HepG2 (cell line): ENCODE measurements around the gene C1R. TPM values are rescaled to one million over a fixed set of nuclear protein-coding genes. Genes with fewer than 3 reads are reported as not detected.

ENCODE experiments used
- ATAC-seq: fragments of 200-7000 bp; cut with Tn5 transposase; 3 replicates; pipeline ENCODE4 v1.9.1; 2020; ENCODE audit warnings: mild to moderate bottlenecking, moderate library complexity
- BruUV-seq: library from RNA; stranded (reverse); fragments of 400-500 nt; replicated peaks from 2 replicates; lab custom pipeline; 2021; lab: Mats Ljungman, UMichigan
- CTCF ChIA-PET: fragments of 300-600 bp; formaldehyde crosslinking; extraction: SDS; loops from one replicate; lab custom pipeline; 2021; ENCODE audit warnings: low total read pairs, inconsistent platforms, low intra/inter-chr PET ratio; lab: Yijun Ruan, JAX
- POLR2A ChIA-PET: fragments of 350-600 bp; sonication (Branson Sonifier 250); formaldehyde crosslinking; loops from one replicate; lab custom pipeline; 2020; ENCODE audit warnings: antibody characterized with exemption, inconsistent platforms; lab: Yijun Ruan, JAX
- DNase-seq: peaks from one replicate; pipeline ENCODE4 v3.0.0-alpha.2; 2015; ENCODE audit warnings: low spot score
- FAIRE-seq: peaks from 3 replicates; lab custom pipeline; 2011; peaks lifted over from hg19 to GRCh38; lab: Jason Lieb, UNC
- H2AFZ ChIP-seq: one replicate; pipeline ENCODE4 v1.6.1; 2011; ENCODE audit warnings: low read length, inconsistent platforms
- H3K27ac ChIP-seq: fragments of 300-600 bp; 3 replicates; pipeline ENCODE4 v1.8.0; 2011; ENCODE audit warnings: mixed run types, mild to moderate bottlenecking, mixed read lengths, low read length, inconsistent platforms; ENCODE audit not compliant: insufficient read depth; ENCODE audit errors: extremely low read length
- H3K27me3 ChIP-seq, 2 experiments: fragments of 200-600 bp in 1 of 2; 2 replicates in 1 of 2; 3 replicates in 1 of 2; pipeline versions ENCODE4 v1.6.0 to v1.8.0; 2011; ENCODE audit warnings: low read length in 2 of 2, mild to moderate bottlenecking in 2 of 2, moderate library complexity in 2 of 2, inconsistent platforms in 1 of 2; ENCODE audit not compliant: insufficient read depth in 2 of 2, control insufficient read depth in 1 of 2
- H3K36me3 ChIP-seq, 2 experiments: fragments of 200-600 bp in 1 of 2; replicated peaks in 1 of 2; 2 replicates in 1 of 2; 3 replicates in 1 of 2; pipeline versions ENCODE4 v1.5.1 to v1.8.0; 2011; ENCODE audit warnings: low read length in 2 of 2, inconsistent platforms in 1 of 2; ENCODE audit not compliant: insufficient read depth in 2 of 2, control insufficient read depth in 1 of 2
- H3K4me1 ChIP-seq: 2 replicates; pipeline ENCODE4 v1.5.1; 2012; ENCODE audit warnings: low read length, inconsistent platforms; ENCODE audit not compliant: insufficient read depth
- H3K4me2 ChIP-seq: 2 replicates; pipeline ENCODE4 v1.6.0; 2011; ENCODE audit warnings: low read depth, low read length, inconsistent platforms
- H3K4me3 ChIP-seq, 3 experiments: fragments of 200-600 bp in 1 of 3; sonication (generic), shearing (Covaris generic) in 1 of 3; replicated peaks in 1 of 3; 2 replicates each; pipeline ENCODE4 v1.5.1; 2011 to 2016; ENCODE audit warnings: low read length in 3 of 3, inconsistent platforms in 2 of 3, low read depth in 2 of 3, mild to moderate bottlenecking in 2 of 3, control low read depth in 1 of 3, mixed read lengths in 1 of 3; ENCODE audit not compliant: insufficient read depth in 1 of 3
- H3K79me2 ChIP-seq: one replicate; pipeline ENCODE4 v1.6.1; 2011; ENCODE audit warnings: low read length, inconsistent platforms; ENCODE audit not compliant: insufficient read depth
- H3K9ac ChIP-seq: 2 replicates; pipeline ENCODE4 v1.6.0; 2011; ENCODE audit warnings: mild to moderate bottlenecking, low read depth, low read length, inconsistent platforms; ENCODE audit not compliant: insufficient read depth
- H3K9me3 ChIP-seq: 2 replicates; pipeline ENCODE4 v1.5.1; 2012; ENCODE audit warnings: mild to moderate bottlenecking, low read length
- H4K20me1 ChIP-seq: 2 replicates; pipeline ENCODE4 v1.6.0; 2011; ENCODE audit warnings: inconsistent platforms, mild to moderate bottlenecking, low read length, moderate library complexity; ENCODE audit not compliant: insufficient read depth
- BCL6 ChIP-seq: IDR thresholded peaks from 2 replicates; pipeline ENCODE4 v1.6.1; 2016; ENCODE audit warnings: missing genetic modification reagents, missing compliant biosample characterization
- KDM4B ChIP-seq: sonication (generic); formaldehyde crosslinking; IDR thresholded peaks from 2 replicates; pipeline ENCODE4 v1.4.0; 2020; ENCODE audit warnings: missing genetic modification reagents
- NFATC3 ChIP-seq: sonication (generic); formaldehyde crosslinking; IDR thresholded peaks from 2 replicates; pipeline ENCODE4 v1.5.1; 2020; ENCODE audit warnings: mild to moderate bottlenecking, missing genetic modification reagents
- PCBP1 ChIP-seq: fragments of 200-400 bp; formaldehyde crosslinking; IDR thresholded peaks from 2 replicates; pipeline ENCODE4 v1.6.1; 2017; ENCODE audit warnings: mild to moderate bottlenecking, low read depth, low read length, borderline replicate concordance
- SOX5 ChIP-seq: IDR thresholded peaks from 2 replicates; pipeline ENCODE4 v1.6.1; 2016; ENCODE audit warnings: borderline replicate concordance
- SP140L ChIP-seq: sonication (generic); formaldehyde crosslinking; IDR thresholded peaks from 2 replicates; pipeline ENCODE4 v1.4.0; 2020; ENCODE audit warnings: missing genetic modification reagents, borderline replicate concordance
- ZKSCAN1 ChIP-seq: fragments of 150-350 bp; IDR thresholded peaks from 2 replicates; pipeline ENCODE4 v1.6.1; 2014; ENCODE audit warnings: low read length
- ZNF326 ChIP-seq: sonication (generic); formaldehyde crosslinking; IDR thresholded peaks from 2 replicates; pipeline ENCODE4 v1.4.0; 2020; ENCODE audit warnings: missing genetic modification reagents, borderline replicate concordance
- ZNF75D ChIP-seq: sonication (generic); formaldehyde crosslinking; IDR thresholded peaks from 2 replicates; pipeline ENCODE4 v1.8.1; 2023; ENCODE audit warnings: missing genetic modification reagents, mild to moderate bottlenecking, borderline replicate concordance
- WGBS: methylation state at CpG from one replicate; pipeline ENCODE4 v1.1.6; 2017; ENCODE audit warnings: low lambda C conversion rate; 5-methylcytosine and 5-hydroxymethylcytosine counted together
- in situ Hi-C: cut with HindIII; loops from 2 replicates; pipeline ENCODE4 v1.10.0; 2017; ENCODE audit warnings: low pct_unique_long_range_greater_than_20kb; ENCODE audit not compliant: extremely low pct_ligation_motif_present
- intact Hi-C: fragments of 100-400 bp; cut with micrococcal nuclease; formaldehyde crosslinking; loops from one replicate; pipeline ENCODE4 v1.10.0; 2022; ENCODE audit not compliant: unreplicated experiment
- polyA plus RNA-seq, 8 experiments: library from polyadenylated mRNA; depleted of rRNA in 3 of 8; stranded (reverse) in 7 of 8; unstranded in 1 of 8; fragments of >200 nt; fragmentation: Illumina TruSeq in 4 of 8; extraction: Trizol in 4 of 8; gene quantifications; 2 replicates each; pipeline versions ENCODE4 v1.2.1 to v1.2.3, GENCODE V29; 2011 to 2016; ENCODE audit warnings: low read depth in 4 of 8, missing spikeins in 1 of 8, mixed read lengths in 1 of 8; ENCODE audit not compliant: insufficient read depth in 1 of 8
- total RNA-seq, 5 experiments: library from RNA; depleted of rRNA; stranded (reverse); fragments of >200 nt; fragmentation: Illumina TruSeq; extraction: Trizol; gene quantifications; 2 replicates each; pipeline ENCODE4 v1.2.3, GENCODE V29; 2016; ENCODE audit warnings: low read depth in 1 of 5

Gene C1R
- total and polyA plus RNA-seq, 2 of the 13 experiments (the other 11 are each of a cell fraction or from before 2014, with no cell fraction given): 3.5 to 6.5 TPM

DNA sequence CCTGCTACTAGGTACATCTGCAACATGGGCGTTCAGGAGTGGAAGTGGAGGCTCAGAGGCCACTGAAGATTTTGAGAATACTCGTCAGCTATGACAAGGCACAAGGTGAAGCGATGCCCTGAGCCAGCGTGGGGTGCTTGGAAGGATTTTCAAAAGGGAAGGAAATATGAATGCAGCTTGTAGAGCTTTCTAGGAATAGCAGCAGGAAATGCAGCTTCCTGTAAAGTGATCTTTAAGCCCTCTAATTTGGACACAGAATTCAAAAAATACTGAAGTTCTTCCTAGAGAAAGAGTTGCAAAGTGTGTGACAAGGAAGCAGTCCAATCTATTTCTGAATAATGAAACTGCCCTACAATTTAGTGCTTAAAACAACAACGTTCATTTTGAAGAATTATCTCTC, 44.9 kb downstream of the C1R start:
- BruUV-seq: no TSS peak
- FAIRE-seq (no peak), DNase-seq (no peak), ATAC-seq (no peak)
- no peak for TF ChIP-seq ZNF326 (CRISPR knock-in tag)
- TF ChIP-seq SP140L: no peak
- peak; percentile 89 for TF ChIP-seq BCL6 (CRISPR knock-in tag)
- no peak overlapping the region for H3K4me3 ChIP-seq
- CTCF ChIA-PET: no interaction called here
- H3K9me3 ChIP-seq: no peaks in the 10 kb centered on the region
- WGBS: 26% methylated on average over 5 of the region's 5 CpGs
- no peaks in the 10 kb centered on the region for H3K36me3 ChIP-seq
- H3K9ac ChIP-seq: no peak overlapping the region
- H3K4me2 ChIP-seq: peak overlapping the region; percentile 41; the same call in 1 of the 2 replicates
- peaks cover 38% of the 10 kb centered on the region for H3K4me1 ChIP-seq
- intact Hi-C loops (no loop called here), in situ Hi-C loops (no loop called here)
- H2AFZ ChIP-seq: no peak overlapping the region
- H4K20me1 ChIP-seq: no peaks in the 10 kb centered on the region
- no peaks in the 10 kb centered on the region for H3K27me3 ChIP-seq
- H3K27ac ChIP-seq: no peak overlapping the region
- H3K79me2 ChIP-seq: no peaks in the 10 kb centered on the region
- POLR2A ChIA-PET: no interaction called here

DNA sequence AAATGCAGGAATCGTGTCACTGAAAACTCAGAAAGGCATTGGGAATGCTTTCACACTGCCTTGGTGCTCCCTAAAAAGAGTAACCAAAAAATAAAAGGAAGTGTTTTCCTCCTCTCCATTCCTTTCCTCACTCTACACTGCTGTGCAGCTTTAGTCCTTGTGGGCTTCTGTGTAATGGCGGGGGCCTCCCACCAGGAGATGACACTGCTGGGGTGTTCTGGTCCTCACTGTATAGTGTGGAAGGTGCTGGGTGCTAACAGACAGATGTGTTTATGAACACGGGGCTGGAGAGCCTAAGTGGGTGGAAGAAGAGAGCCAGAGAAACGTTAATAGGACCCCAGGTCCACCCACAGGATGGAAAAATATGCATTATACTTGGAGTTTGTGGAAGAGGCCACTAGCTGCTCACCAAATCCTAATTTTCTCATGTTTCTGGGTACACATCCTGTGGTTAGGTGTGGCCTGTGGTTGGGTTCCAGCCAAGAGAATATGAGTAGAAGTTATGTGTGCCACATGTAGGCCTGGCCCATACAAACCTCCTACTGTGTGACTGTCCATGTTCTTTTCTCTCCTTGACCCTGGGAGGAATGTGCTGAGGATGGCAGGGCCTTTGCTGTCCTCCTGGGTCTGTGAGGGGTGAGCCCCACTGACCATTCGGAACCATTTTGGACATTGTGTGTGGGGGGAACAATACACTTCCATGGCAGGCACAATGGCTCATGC, 45.7 kb downstream of the C1R start:
- FAIRE-seq (no peak), ATAC-seq (peak; percentile 88), DNase-seq (no peak)
- CTCF ChIA-PET: no interaction called here
- no peak overlapping the region for H3K4me3 ChIP-seq
- H3K4me2 ChIP-seq: no peak overlapping the region; the same call in 1 of the 2 replicates
- in situ Hi-C loops: no loop called here
- no peak for TF ChIP-seq ZNF75D (CRISPR knock-in tag)
- 0 out of 2 replicates have a peak, but pooled peaks have one; percentile 56 for TF ChIP-seq ZKSCAN1
- TF ChIP-seq KDM4B (CRISPR knock-in tag): no peak
- TF ChIP-seq NFATC3 (CRISPR knock-in tag): no peak
- no peak for TF ChIP-seq PCBP1
- TF ChIP-seq SOX5 (CRISPR knock-in tag): no peak
- no peaks in the 10 kb centered on the region for H3K27me3 ChIP-seq
- H3K36me3 ChIP-seq: no peaks in the 10 kb centered on the region
- no peak overlapping the region for H2AFZ ChIP-seq
- H3K79me2 ChIP-seq: no peaks in the 10 kb centered on the region
- peaks cover 38% of the 10 kb centered on the region for H3K4me1 ChIP-seq
- no peak overlapping the region for H3K27ac ChIP-seq
- no peaks in the 10 kb centered on the region for H3K9me3 ChIP-seq
- no peaks in the 10 kb centered on the region for H4K20me1 ChIP-seq
- POLR2A ChIA-PET: no interaction called here
- WGBS: 51% methylated on average over 4 of the region's 5 CpGs
- no peak overlapping the region for H3K9ac ChIP-seq
- no TSS peak for BruUV-seq
- intact Hi-C loops: no loop called here
